Peyer's patch (tissue), 4 donors: ENCODE results near the gene MTRFR.

Source experiments
- POLR2A ChIP-seq, 2 donors: fragments of 450-650 bp; IDR thresholded peaks; one replicate each; pipeline ENCODE4 v1.5.1; 2017; ENCODE audit warnings: antibody characterized with exemption in 2 of 2, mild to moderate bottlenecking in 2 of 2, moderate library complexity in 2 of 2
- TF ChIP-seq, protein P1 (sequence below), 6 experiments: fragments of 450-650 bp in 4 of 6; fragments of 200-600 bp in 2 of 6; sonication (generic) in 1 of 6; IDR thresholded peaks; one replicate each; pipeline ENCODE4 v1.5.1; 2017 to 2019; ENCODE audit warnings: antibody characterized with exemption in 6 of 6, mild to moderate bottlenecking in 3 of 6, moderate library complexity in 1 of 6

DNA sequence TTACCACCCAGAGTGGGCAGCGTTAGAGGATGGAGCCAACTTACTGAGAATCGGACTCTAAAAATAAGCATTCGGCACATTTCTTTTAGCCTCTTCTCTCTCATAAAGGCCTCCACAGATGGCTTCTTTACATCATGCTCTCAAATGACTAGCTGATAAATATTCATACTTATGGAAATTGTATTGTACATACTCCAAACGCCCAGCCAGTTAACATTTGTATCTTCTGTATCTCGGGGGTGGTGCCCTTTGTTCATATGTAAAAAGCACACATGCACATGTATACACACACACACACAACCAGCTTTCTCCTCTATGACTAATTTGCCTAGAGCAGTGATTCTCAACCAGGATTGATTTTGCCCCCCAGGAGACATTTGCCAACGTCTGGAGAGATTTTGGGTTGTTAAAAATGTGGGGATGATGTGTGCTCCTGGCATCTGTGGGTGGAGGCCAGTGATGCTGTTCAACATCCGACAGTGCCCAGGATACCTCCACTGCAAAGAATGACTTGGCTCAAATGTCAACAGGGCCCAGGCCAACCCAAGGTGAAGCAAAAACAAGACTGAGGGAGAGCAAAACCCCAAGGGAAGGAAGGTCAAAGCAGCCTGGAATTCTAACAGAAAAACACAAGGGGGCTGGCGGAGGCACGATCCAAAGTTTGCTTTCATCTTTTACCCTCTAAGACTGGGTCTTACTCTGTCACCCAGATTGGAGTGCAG is 53.6 kb downstream of the MTRFR start:
- TF ChIP-seq, protein P1, sequence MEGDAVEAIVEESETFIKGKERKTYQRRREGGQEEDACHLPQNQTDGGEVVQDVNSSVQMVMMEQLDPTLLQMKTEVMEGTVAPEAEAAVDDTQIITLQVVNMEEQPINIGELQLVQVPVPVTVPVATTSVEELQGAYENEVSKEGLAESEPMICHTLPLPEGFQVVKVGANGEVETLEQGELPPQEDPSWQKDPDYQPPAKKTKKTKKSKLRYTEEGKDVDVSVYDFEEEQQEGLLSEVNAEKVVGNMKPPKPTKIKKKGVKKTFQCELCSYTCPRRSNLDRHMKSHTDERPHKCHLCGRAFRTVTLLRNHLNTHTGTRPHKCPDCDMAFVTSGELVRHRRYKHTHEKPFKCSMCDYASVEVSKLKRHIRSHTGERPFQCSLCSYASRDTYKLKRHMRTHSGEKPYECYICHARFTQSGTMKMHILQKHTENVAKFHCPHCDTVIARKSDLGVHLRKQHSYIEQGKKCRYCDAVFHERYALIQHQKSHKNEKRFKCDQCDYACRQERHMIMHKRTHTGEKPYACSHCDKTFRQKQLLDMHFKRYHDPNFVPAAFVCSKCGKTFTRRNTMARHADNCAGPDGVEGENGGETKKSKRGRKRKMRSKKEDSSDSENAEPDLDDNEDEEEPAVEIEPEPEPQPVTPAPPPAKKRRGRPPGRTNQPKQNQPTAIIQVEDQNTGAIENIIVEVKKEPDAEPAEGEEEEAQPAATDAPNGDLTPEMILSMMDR (IDR thresholded peaks at IDR 0.05), result no peak
- no peak for TF ChIP-seq POLR2A (IDR thresholded peaks at IDR 0.05)
